IMR-90 (cell line): Measurements from ENCODE around the gene KCP.

Experiments used
- CEBPB ChIP-seq: IDR thresholded peaks from 2 replicates; pipeline ENCODE4 v1.6.1; 2012; ENCODE audit warnings: low read depth, low read length, improper control_type of control experiment
- CHD1 ChIP-seq: IDR thresholded peaks from 2 replicates; pipeline ENCODE4 v1.6.1; 2012; ENCODE audit warnings: low read depth, low read length, improper control_type of control experiment
- FOS ChIP-seq: fragments of 150-350 bp; IDR thresholded peaks from 2 replicates; pipeline ENCODE4 v1.6.1; 2016; ENCODE audit warnings: low read depth, low read length
- MXI1 ChIP-seq: IDR thresholded peaks from 2 replicates; pipeline ENCODE4 v1.6.1; 2012; ENCODE audit warnings: low read depth, mild to moderate bottlenecking, low read length, moderate library complexity, borderline replicate concordance
- NFE2L2 ChIP-seq: fragments of 150-350 bp; IDR thresholded peaks from 2 replicates; pipeline ENCODE4 v1.6.1; 2016; ENCODE audit warnings: low read depth, mild to moderate bottlenecking, low read length
- POLR2A ChIP-seq: IDR thresholded peaks from 2 replicates; pipeline ENCODE4 v1.6.1; 2012; ENCODE audit warnings: mild to moderate bottlenecking, low read depth, low read length
- RAD21 ChIP-seq: IDR thresholded peaks from 2 replicates; pipeline ENCODE4 v1.6.1; 2012; ENCODE audit warnings: low read length, improper control_type of control experiment
- RCOR1 ChIP-seq: IDR thresholded peaks from 2 replicates; pipeline ENCODE4 v1.6.1; 2012; ENCODE audit warnings: mild to moderate bottlenecking, low read length, improper control_type of control experiment; ENCODE audit not compliant: insufficient replicate concordance
- RFX5 ChIP-seq: IDR thresholded peaks from 2 replicates; pipeline ENCODE4 v1.8.0; 2012; ENCODE audit warnings: low read depth, mild to moderate bottlenecking, low read length, moderate library complexity
- SMC3 ChIP-seq: fragments of 150-350 bp; IDR thresholded peaks from 2 replicates; pipeline ENCODE4 v1.6.1; 2016; ENCODE audit warnings: low read depth, mild to moderate bottlenecking, antibody characterized with exemption, low read length, moderate library complexity
- TF ChIP-seq, protein P1 (sequence below): conservative IDR thresholded peaks from 2 replicates; pipeline ENCODE4 v1.5.1; 2012; ENCODE audit warnings: mild to moderate bottlenecking, low read depth, low read length, improper control_type of control experiment
- TF ChIP-seq, protein P2 (sequence below): fragments of 150-350 bp; IDR thresholded peaks from 2 replicates; pipeline ENCODE4 v1.6.1; 2017; ENCODE audit warnings: mild to moderate bottlenecking, antibody characterized with exemption, low read length, low read depth

DNA sequence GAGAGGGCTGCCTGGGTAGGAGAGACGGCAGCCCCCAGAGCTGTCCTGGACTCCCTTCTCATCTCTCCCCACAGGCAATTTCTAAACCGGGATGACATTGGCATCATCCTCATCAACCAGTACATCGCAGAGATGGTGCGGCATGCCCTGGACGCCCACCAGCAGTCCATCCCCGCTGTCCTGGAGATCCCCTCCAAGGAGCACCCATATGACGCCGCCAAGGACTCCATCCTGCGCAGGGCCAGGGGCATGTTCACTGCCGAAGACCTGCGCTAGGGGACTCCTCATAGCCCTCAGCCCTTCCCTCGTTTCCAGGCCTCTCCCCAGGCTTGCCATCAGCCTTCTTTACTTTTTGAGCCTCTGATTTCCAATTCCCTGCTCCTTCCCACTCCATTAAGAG, 45.2 kb downstream of the KCP start:
- TF ChIP-seq CEBPB, result no peak
- no peak for TF ChIP-seq MXI1
- TF ChIP-seq, protein P1, sequence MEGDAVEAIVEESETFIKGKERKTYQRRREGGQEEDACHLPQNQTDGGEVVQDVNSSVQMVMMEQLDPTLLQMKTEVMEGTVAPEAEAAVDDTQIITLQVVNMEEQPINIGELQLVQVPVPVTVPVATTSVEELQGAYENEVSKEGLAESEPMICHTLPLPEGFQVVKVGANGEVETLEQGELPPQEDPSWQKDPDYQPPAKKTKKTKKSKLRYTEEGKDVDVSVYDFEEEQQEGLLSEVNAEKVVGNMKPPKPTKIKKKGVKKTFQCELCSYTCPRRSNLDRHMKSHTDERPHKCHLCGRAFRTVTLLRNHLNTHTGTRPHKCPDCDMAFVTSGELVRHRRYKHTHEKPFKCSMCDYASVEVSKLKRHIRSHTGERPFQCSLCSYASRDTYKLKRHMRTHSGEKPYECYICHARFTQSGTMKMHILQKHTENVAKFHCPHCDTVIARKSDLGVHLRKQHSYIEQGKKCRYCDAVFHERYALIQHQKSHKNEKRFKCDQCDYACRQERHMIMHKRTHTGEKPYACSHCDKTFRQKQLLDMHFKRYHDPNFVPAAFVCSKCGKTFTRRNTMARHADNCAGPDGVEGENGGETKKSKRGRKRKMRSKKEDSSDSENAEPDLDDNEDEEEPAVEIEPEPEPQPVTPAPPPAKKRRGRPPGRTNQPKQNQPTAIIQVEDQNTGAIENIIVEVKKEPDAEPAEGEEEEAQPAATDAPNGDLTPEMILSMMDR, result no peak
- TF ChIP-seq POLR2A, result no peak
- no peak for TF ChIP-seq FOS
- TF ChIP-seq RAD21, result no peak
- no peak for TF ChIP-seq CHD1
- no peak for TF ChIP-seq NFE2L2
- no peak for TF ChIP-seq SMC3
- TF ChIP-seq RFX5, result no peak
- no peak for TF ChIP-seq RCOR1
- TF ChIP-seq, protein P2, sequence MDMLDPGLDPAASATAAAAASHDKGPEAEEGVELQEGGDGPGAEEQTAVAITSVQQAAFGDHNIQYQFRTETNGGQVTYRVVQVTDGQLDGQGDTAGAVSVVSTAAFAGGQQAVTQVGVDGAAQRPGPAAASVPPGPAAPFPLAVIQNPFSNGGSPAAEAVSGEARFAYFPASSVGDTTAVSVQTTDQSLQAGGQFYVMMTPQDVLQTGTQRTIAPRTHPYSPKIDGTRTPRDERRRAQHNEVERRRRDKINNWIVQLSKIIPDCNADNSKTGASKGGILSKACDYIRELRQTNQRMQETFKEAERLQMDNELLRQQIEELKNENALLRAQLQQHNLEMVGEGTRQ, result no peak
